GM12801 (cell line): Measurements from ENCODE around the gene LRRC28.

Experiments
- CTCF ChIP-seq: IDR thresholded peaks from one replicate; pipeline ENCODE4 v1.5.1; 2011; ENCODE audit warnings: control low read depth; ENCODE audit not compliant: insufficient read length; ENCODE audit errors: extremely low read depth

LRRC28 gene

GRCh38 chr15:99268431-99268830, 17.1 kb downstream of the LRRC28 start:
- TF ChIP-seq CTCF, result no peak

- TF ChIP-seq CTCF, result no peak
Observed at GRCh38 chr15:99273801-99274200, 22.5 kb downstream of the LRRC28 start.

GRCh38 chr15:99275061-99275460, 23.8 kb downstream of the LRRC28 start:
- no peak for TF ChIP-seq CTCF

- no peak for TF ChIP-seq CTCF
Observed at GRCh38 chr15:99275525-99276128, 24.3 kb downstream of the LRRC28 start.

GRCh38 chr15:99279290-99279689, 28.0 kb downstream of the LRRC28 start:
- no peak for TF ChIP-seq CTCF

GRCh38 chr15:99279827-99280226, 28.5 kb downstream of the LRRC28 start:
- no peak for TF ChIP-seq CTCF

GRCh38 chr15:99282121-99282520, 30.8 kb downstream of the LRRC28 start:
- TF ChIP-seq CTCF, result no peak
